WTC11 (cell line): ENCODE results near the gene ABCA13.

Source experiments
- TF ChIP-seq, protein P1 (sequence below): sonication (generic); formaldehyde crosslinking; IDR thresholded peaks from 2 replicates; pipeline ENCODE4 v1.8.0; 2022; ENCODE audit warnings: mild to moderate bottlenecking, missing genetic modification reagents
- TF ChIP-seq, protein P2 (sequence below): fragments of 200-600 bp; IDR thresholded peaks from 2 replicates; pipeline ENCODE4 v1.8.0; 2022; ENCODE audit warnings: antibody characterized with exemption
- TF ChIP-seq, protein P3 (sequence below): sonication (generic); formaldehyde crosslinking; IDR thresholded peaks from 2 replicates; pipeline ENCODE4 v1.8.1; 2022; ENCODE audit warnings: low read depth, mild to moderate bottlenecking, moderate library complexity, missing genetic modification reagents, borderline replicate concordance

DNA sequence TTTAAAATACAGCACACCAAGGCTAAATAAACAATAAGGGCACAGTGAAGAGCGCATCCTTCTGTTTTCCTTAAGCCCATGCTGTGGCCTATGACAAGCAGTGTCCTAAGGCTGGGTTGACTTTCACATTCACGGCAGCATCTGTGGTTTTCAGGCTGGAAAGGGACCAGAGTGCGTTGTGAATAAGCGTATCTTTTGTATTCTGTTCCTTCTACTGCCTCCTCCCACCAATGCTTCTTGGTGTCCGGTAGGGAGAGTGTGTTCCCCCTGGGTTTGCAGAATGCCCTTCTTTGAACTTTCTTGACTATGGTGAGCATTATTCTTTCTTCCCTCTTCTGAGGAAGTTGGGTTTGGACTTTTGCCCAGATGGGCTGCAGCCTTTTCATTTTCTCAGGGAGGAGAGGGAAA, 73.6 kb downstream of the ABCA13 start:
- TF ChIP-seq, protein P1, sequence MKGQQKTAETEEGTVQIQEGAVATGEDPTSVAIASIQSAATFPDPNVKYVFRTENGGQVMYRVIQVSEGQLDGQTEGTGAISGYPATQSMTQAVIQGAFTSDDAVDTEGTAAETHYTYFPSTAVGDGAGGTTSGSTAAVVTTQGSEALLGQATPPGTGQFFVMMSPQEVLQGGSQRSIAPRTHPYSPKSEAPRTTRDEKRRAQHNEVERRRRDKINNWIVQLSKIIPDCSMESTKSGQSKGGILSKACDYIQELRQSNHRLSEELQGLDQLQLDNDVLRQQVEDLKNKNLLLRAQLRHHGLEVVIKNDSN: no peak
- TF ChIP-seq, protein P2, sequence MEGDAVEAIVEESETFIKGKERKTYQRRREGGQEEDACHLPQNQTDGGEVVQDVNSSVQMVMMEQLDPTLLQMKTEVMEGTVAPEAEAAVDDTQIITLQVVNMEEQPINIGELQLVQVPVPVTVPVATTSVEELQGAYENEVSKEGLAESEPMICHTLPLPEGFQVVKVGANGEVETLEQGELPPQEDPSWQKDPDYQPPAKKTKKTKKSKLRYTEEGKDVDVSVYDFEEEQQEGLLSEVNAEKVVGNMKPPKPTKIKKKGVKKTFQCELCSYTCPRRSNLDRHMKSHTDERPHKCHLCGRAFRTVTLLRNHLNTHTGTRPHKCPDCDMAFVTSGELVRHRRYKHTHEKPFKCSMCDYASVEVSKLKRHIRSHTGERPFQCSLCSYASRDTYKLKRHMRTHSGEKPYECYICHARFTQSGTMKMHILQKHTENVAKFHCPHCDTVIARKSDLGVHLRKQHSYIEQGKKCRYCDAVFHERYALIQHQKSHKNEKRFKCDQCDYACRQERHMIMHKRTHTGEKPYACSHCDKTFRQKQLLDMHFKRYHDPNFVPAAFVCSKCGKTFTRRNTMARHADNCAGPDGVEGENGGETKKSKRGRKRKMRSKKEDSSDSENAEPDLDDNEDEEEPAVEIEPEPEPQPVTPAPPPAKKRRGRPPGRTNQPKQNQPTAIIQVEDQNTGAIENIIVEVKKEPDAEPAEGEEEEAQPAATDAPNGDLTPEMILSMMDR: no peak
- TF ChIP-seq, protein P3, sequence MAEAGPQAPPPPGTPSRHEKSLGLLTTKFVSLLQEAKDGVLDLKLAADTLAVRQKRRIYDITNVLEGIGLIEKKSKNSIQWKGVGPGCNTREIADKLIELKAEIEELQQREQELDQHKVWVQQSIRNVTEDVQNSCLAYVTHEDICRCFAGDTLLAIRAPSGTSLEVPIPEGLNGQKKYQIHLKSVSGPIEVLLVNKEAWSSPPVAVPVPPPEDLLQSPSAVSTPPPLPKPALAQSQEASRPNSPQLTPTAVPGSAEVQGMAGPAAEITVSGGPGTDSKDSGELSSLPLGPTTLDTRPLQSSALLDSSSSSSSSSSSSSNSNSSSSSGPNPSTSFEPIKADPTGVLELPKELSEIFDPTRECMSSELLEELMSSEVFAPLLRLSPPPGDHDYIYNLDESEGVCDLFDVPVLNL (CRISPR knock-in tag): no peak
